ENCODE data around the gene NF1. TPM values are rescaled to one million over a fixed set of nuclear protein-coding genes. Genes with fewer than 3 reads are reported as not detected.
"Not testable (repeated sequence)": the region's sequence is repeated elsewhere in the genome, so short reads cannot be mapped to it uniquely, and the experiment has no call there.

The NF1 gene
- total RNA-seq, 2 experiments from 2014 or later = 18.1 to 21.7 TPM

DNA sequence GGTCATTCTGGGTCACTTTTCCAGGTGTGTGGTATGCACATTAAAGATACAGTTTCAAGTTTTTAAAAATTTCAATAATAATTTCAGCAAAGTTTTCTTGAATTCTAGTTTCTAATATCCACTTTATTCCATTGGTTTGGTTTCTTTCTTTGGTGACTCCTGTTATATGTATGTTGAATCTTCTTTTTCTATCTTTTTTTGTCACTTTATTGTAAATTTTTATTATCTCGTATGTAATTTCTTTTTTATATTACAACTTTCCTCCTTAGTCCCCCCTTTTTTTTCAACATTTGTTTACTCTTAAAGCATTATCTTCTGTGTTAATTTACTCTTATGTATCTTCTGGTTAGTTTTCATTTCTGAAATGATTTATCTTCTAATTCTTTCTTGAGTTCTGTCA is 57.5 kb downstream of the NF1 start:
- CTCF ChIA-PET = interaction anchor here (0.9 kb wide), 1 partner anchor 13 kb away, joined by 4 read pairs; no protein-coding TSS in a partner anchor
- Mint-ChIP-seq H3K27ac (no peak overlapping the region), H3K9me3 (peaks cover 10% of the 10 kb centered on the region), H3K36me3 (ENCODE audit: low read depth) (peaks cover 6% of the 10 kb centered on the region), H3K27me3 (no peaks in the 10 kb centered on the region), H3K4me3 (no peak overlapping the region), H3K4me1 (no peaks in the 10 kb centered on the region)
- POLR2A ChIA-PET = no interaction called here
- DNase-seq = no peak

DNA sequence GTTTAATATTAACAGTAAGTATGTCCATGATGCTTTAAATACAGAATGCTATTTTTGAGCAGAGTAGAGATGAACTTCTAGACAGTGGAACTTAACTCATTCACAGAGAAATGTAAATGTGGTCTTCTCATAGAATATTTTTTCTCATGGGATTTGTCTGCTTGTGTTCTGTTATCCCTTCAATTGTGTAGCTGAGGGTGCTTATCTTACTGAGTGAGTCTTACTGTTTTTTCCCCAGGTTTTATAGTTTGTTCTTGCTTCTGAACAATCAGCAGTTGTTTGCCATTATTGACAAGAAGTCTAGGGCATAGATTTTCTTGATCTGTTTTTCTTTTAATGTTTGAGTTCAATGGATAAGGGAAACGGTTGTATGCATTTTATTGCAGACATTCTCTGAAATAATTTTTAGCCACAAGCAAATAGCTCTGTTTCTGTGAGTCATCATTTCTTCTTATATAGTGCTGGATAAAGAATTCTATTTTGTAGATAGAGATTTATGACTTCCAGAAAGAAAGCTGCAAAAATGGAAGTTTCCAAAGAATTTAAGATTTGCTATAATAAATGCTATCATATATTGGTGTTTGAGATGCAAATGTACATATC is 60.5 kb downstream of the NF1 start:
- Mint-ChIP-seq H3K4me3 (no peak overlapping the region), H3K27ac (no peak overlapping the region), H3K27me3 (no peaks in the 10 kb centered on the region), H3K9me3 (peaks cover 10% of the 10 kb centered on the region), H3K4me1 (peaks cover 16% of the 10 kb centered on the region), H3K36me3 (ENCODE audit: low read depth) (peaks cover 10% of the 10 kb centered on the region)
- ChIA-PET POLR2A (no interaction called here), CTCF (no interaction called here)
- DNase-seq = no peak

DNA sequence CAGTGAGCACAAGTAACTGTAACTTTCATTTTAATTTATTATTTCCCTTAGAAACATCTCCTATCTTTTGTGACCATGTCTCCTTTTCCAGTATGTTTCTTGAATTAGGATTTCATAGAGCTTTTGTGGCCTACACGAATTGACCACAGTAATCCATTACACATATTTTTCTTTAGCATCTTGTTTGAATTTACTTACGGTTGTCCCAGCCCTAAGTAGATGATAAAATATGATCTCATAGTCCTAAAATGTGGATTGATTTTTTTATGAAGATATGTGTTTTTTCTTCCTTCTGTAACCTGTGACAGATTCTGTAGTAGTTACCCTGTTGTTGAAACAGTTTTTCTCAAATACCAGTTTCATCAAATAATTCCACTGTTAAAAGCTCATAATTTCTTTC is 61.5 kb downstream of the NF1 start:
- peaks cover 10% of the 10 kb centered on the region for H3K9me3 Mint-ChIP-seq
- CTCF ChIA-PET = interaction anchor here (0.6 kb wide), 1 partner anchor 180 kb away, joined by 3 read pairs; no protein-coding TSS in a partner anchor

DNA sequence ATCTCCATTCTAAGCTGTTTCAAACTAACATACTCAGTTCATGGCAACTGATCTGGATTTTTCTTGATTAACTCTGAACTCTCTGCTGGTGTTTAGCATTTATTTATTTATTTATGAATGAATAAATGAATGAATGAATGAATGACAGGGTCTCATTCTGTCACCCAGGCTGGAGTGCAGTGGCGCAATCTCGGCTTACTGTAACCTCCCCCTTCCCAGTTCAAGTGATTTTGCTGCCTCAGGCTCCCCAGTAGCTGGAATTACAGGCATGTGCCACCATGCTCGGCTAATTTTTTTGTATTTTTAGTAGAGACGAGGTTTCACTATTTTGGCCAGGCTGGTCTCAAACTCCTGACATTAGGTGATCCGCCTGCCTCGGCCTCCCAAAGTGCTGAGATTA is 62.1 kb downstream of the NF1 start:
- Mint-ChIP-seq H3K9me3 (peaks cover 10% of the 10 kb centered on the region), H3K4me1 (peaks cover 16% of the 10 kb centered on the region)
- DNase-seq; H3K27me3 Mint-ChIP-seq; H3K27ac Mint-ChIP-seq; POLR2A ChIA-PET; H3K4me3 Mint-ChIP-seq; H3K36me3 Mint-ChIP-seq (ENCODE audit: low read depth): not testable (repeated sequence)
- CTCF ChIA-PET = interaction anchor here (0.6 kb wide), 1 partner anchor 179 kb away, joined by 3 read pairs; no protein-coding TSS in a partner anchor

More for the DNA sequence above, 61.5 kb downstream of the NF1 start:
- DNase-seq = no peak
- H3K27me3 Mint-ChIP-seq = no peaks in the 10 kb centered on the region
- H3K36me3 Mint-ChIP-seq (ENCODE audit: low read depth) = peaks cover 10% of the 10 kb centered on the region
- no peak overlapping the region for H3K4me3 Mint-ChIP-seq
- no peak overlapping the region for H3K27ac Mint-ChIP-seq
- POLR2A ChIA-PET = no interaction called here
- peaks cover 16% of the 10 kb centered on the region for H3K4me1 Mint-ChIP-seq

- Mint-ChIP-seq H3K27ac (peak overlapping the region; percentile 87), H3K4me1 (peaks cover 16% of the 10 kb centered on the region), H3K4me3 (peak overlapping the region; percentile 73), H3K9me3 (no peaks in the 10 kb centered on the region), H3K27me3 (no peaks in the 10 kb centered on the region), H3K36me3 (ENCODE audit: low read depth) (peaks cover 3% of the 10 kb centered on the region)
- no peak for DNase-seq
- ChIA-PET POLR2A (no interaction called here), CTCF (no interaction called here)
These were observed 64.1 kb downstream of the NF1 start for GRCh38 chr17:31158746-31159377.

GRCh38 chr17:31163091-31163781 is 68.5 kb downstream of the NF1 start:
- Mint-ChIP-seq H3K4me1 (peaks cover 12% of the 10 kb centered on the region), H3K27ac (no peak overlapping the region), H3K27me3 (no peaks in the 10 kb centered on the region), H3K9me3 (no peaks in the 10 kb centered on the region), H3K4me3 (no peak overlapping the region), H3K36me3 (ENCODE audit: low read depth) (no peaks in the 10 kb centered on the region)
- ChIA-PET POLR2A (no interaction called here), CTCF (no interaction called here)
- DNase-seq = no peak

GRCh38 chr17:31167111-31167510 is 72.3 kb downstream of the NF1 start:
- H3K36me3 Mint-ChIP-seq (ENCODE audit: low read depth) = no peaks in the 10 kb centered on the region
- H3K4me1 Mint-ChIP-seq = no peaks in the 10 kb centered on the region
- no peak overlapping the region for H3K27ac Mint-ChIP-seq
- DNase-seq = no peak
- no peaks in the 10 kb centered on the region for H3K27me3 Mint-ChIP-seq
- POLR2A ChIA-PET = no interaction called here
- no peak overlapping the region for H3K4me3 Mint-ChIP-seq
- CTCF ChIA-PET = interaction anchor here (0.8 kb wide), 1 partner anchor 77 kb away, joined by 3 read pairs; no protein-coding TSS in a partner anchor
- H3K9me3 Mint-ChIP-seq = no peaks in the 10 kb centered on the region

DNA sequence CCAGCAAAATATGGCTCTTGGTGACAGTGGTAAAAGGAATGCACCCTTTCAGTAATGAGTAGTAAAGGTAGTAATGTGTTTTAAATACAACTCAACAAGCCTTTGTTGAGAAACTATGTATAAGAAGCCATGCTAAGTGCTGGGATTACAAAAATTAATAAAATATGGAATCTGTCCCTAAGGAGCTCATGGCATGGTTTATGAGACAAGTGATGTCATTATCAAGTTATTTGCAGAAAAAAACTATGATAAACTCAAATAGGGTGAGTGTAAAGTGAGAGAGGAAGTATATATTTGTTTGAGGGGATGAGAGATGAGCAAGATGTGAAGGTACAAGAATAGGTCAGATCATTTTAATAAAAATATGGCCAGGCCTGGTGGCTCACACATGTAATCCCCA is 76.9 kb downstream of the NF1 start:
- Mint-ChIP-seq H3K27ac (no peak overlapping the region), H3K4me3 (no peak overlapping the region), H3K4me1 (no peaks in the 10 kb centered on the region), H3K36me3 (ENCODE audit: low read depth) (peaks cover 1% of the 10 kb centered on the region), H3K9me3 (no peaks in the 10 kb centered on the region), H3K27me3 (no peaks in the 10 kb centered on the region)
- CTCF ChIA-PET = interaction anchor here (1.3 kb wide), 1 partner anchor 23 kb away, joined by 3 read pairs; no protein-coding TSS in a partner anchor
- no peak for DNase-seq
- POLR2A ChIA-PET = no interaction called here

GRCh38 chr17:31172388-31172787 is 77.6 kb downstream of the NF1 start:
- ChIA-PET CTCF (no interaction called here), POLR2A (no interaction called here)
- Mint-ChIP-seq H3K9me3 (no peaks in the 10 kb centered on the region), H3K27me3 (no peaks in the 10 kb centered on the region), H3K36me3 (ENCODE audit: low read depth) (peaks cover 1% of the 10 kb centered on the region), H3K4me3 (no peak overlapping the region), H3K27ac (no peak overlapping the region), H3K4me1 (no peaks in the 10 kb centered on the region)
- no peak for DNase-seq

DNA sequence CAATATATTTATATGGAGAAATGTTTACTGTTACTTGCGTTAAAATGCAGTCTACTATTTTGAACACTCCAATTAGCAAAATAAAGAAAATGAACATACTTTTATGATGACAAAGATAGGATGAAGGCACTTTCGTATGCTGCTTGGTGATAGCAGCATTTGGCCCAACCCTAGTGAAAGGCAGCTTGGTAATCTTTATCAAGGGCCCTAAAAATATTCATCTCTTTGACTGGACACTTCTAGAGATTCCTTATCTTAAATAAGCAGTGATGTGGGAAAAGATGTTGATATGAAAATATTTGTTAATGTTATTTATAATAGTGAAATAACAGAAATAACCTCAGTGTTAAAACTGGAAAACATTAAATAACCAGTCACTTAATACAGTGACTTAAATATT is 79.4 kb downstream of the NF1 start:
- Mint-ChIP-seq H3K27ac (no peak overlapping the region), H3K36me3 (ENCODE audit: low read depth) (peaks cover 1% of the 10 kb centered on the region), H3K9me3 (peaks cover 2% of the 10 kb centered on the region), H3K27me3 (no peaks in the 10 kb centered on the region), H3K4me3 (no peak overlapping the region), H3K4me1 (no peaks in the 10 kb centered on the region)
- ChIA-PET POLR2A (no interaction called here), CTCF (no interaction called here)
- DNase-seq = no peak

DNA sequence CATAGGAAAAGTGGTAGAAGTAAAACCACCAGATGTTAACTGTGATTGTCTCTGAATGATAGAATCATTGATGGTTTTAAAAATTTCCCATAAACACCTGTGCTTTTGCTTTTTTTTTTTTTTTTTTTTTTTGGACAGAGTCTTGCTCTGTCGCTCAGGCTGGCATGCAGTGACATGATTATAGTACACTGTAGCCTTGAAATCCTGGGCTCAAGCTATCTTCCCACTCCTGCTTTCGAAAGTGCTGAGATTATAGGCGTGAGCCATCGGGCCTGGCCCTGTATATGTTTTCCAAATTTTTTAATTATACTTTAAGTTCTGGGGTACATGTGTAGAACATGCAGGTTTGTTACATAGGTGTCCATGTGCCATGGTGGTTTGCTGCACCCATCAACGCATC is 80.5 kb downstream of the NF1 start:
- H3K36me3 Mint-ChIP-seq (ENCODE audit: low read depth) = peaks cover 1% of the 10 kb centered on the region
- H3K27ac Mint-ChIP-seq = no peak overlapping the region
- H3K4me3 Mint-ChIP-seq = no peak overlapping the region
- CTCF ChIA-PET = no interaction called here
- H3K9me3 Mint-ChIP-seq = peaks cover 2% of the 10 kb centered on the region
- DNase-seq = no peak
- H3K4me1 Mint-ChIP-seq = no peaks in the 10 kb centered on the region
- H3K27me3 Mint-ChIP-seq = no peaks in the 10 kb centered on the region
- POLR2A ChIA-PET = no interaction called here

DNA sequence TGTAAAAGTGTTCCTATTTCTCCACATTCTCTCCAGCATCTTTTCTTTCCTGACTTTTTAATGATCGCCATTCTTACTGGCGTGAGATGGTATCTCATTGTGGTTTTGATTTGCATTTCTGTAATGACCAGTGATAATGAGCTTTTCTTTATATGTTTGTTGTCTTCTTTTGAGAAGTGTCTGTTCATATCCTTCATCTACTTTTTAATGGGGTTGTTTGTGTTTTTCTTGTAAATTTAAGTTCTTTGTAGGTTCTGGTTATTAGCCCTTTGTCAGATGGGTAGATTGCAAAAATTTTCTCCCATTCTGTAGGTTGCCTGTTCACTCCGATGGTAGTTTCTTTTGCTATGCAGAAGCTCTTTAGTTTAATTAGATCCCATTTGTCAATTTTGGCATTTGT is 81.4 kb downstream of the NF1 start:
- H3K4me1 Mint-ChIP-seq, POLR2A ChIA-PET: not testable (repeated sequence)

GRCh38 chr17:31178951-31179350 is 84.2 kb downstream of the NF1 start:
- H3K27ac Mint-ChIP-seq; H3K9me3 Mint-ChIP-seq; H3K4me3 Mint-ChIP-seq; H3K27me3 Mint-ChIP-seq; H3K4me1 Mint-ChIP-seq; DNase-seq; CTCF ChIA-PET; H3K36me3 Mint-ChIP-seq (ENCODE audit: low read depth); POLR2A ChIA-PET: not testable (repeated sequence)

More for the DNA sequence above, 81.4 kb downstream of the NF1 start:
- H3K36me3 Mint-ChIP-seq (ENCODE audit: low read depth); H3K4me3 Mint-ChIP-seq; DNase-seq; CTCF ChIA-PET; H3K27me3 Mint-ChIP-seq; H3K27ac Mint-ChIP-seq; H3K9me3 Mint-ChIP-seq: not testable (repeated sequence)

Data from activated CD4-positive, alpha-beta T cell treated with anti-CD3 and anti-CD28 coated beads, Interleukin-2, amount 10 ng/mL, durations not matched to agents 7 days and 5 days (primary cell).